NCI-H2227 (cell line): ENCODE data around the gene SDC3.

ENCODE experiments used
- DNase-seq: peaks from one replicate; lab custom pipeline; 2025; ENCODE audit not compliant: unreplicated experiment; lab: John Stamatoyannopoulos, UW

Gene SDC3

DNA sequence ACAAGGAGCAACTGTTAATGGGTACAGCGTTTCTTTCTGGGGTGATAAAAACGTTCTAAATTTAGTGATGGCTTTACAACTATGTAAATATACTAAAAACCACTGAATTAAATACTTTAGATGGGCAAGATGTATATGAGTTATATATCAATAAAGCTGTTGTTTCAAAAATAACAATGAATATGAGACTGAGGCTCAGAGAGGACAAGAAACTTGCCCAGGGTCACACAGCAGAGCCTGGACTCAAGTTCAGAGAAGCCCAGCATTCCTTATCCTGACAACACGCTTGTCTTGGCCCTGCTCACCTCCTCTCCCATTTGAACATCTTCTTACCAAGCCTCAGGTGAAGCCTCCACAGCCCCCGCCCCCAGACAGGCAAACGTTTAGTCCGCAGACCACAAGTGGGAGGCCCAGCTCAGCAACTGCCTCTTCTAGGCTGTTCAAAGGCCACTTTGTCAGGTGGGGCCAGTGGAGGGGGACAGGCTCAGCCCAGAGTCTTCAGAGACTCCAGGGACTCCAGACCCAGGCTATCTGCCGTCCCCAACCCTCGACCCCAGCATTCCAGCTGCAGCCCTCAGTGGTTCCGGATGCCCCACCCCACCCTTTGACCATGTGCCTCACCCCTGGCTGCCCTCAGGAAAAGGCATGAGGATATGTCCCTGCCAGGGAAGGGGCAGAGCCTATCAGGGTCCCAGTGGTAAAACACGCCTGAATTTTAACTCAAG, 17.9 kb downstream of the SDC3 start:
- no peak for DNase-seq

DNA sequence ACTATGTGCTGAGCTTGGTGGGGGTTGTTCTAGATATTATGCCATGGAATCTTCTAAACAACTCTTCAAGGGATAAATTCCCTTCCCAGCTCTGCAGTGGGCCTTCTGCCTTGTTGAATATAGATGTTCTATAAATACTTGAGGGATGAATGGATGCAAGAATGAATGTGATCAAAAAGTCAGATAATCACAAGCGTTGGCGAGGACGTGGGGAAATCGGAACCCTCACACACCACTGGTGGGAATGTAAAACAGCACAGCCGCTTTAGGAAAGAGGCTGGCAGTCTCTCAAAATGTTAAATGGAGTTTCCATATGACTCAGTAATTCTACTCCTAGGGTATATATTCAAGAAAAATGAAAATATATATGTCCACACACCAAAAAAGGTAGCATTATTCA, 19.0 kb downstream of the SDC3 start:
- DNase-seq = no peak

DNA sequence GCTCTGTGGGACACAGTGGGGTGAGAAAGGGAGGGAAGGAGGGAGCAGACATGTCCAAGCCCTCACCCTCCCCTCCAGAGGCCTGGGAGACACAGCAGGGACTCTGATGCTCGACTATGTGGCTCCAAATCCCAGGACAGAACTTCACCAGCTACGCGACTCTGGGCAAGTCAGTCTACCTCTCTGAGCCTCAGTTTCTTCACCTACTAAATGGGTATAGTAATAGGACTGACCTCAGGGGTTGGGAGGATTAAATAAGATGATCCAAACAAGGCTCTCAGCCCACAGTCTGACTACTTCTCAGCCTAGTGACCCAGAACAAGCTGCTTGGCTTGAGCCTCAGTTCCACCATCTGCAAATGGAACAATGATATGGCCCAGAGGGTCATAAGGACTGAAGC, 19.6 kb downstream of the SDC3 start:
- no peak for DNase-seq

DNA sequence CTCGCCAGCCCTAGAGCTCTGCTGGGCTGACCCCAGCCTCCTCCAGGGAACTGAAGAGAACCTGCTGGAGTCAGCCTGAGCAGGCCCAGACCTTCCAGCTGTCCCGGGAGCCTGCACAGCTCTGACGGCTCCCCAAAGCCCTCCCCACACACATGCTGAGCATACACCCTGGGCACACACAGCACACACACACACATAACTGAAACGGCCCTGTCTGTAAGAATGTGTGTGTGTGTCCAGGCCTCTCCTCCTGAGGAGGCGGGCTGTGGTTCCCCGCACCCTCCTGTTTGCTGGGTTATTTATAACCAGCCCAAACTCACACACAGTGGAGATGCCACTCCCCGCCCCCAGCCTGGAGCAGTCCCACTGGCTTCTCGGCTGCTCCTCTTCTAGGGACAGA, 20.2 kb downstream of the SDC3 start:
- DNase-seq = peak; percentile 70

DNA sequence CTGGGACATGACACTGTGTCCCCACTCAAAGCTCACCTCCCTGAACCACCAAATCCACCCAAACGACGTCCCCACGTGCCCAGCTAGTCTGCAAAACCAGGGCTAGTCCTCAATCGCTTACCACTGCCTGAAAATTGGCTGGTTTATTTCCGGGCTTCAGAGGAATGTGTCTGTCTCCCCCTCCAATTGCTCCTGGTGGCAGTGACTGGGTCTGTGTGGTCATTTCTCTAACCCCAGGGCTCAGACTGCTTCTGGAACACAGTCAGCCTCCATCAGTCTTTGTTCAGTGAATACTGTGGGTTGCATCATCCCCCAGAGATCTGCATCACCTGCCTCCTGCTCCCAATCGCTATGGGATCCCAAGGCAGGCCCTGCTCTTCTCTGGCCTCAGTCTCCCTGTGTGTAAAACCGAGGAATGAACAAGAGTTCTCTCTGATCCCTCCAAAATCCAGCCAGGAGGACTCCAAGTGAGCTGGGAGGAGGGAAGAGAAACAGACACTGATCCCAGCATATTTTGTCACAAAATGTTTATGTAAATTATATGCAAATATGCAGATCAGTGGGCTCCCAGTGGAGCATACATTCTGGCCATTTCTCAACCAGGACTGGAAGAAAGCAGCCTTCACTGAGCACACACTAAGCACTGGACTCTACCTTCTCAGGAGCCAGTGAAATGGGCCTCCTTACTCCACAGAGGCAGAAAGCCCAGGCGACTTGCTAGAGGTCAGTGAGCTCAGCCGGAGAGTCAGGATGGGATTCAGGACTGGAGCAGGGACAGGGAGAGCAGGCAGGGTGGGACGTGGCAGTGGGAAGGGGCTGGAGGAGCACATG, 20.9 kb downstream of the SDC3 start:
- no peak for DNase-seq

DNA sequence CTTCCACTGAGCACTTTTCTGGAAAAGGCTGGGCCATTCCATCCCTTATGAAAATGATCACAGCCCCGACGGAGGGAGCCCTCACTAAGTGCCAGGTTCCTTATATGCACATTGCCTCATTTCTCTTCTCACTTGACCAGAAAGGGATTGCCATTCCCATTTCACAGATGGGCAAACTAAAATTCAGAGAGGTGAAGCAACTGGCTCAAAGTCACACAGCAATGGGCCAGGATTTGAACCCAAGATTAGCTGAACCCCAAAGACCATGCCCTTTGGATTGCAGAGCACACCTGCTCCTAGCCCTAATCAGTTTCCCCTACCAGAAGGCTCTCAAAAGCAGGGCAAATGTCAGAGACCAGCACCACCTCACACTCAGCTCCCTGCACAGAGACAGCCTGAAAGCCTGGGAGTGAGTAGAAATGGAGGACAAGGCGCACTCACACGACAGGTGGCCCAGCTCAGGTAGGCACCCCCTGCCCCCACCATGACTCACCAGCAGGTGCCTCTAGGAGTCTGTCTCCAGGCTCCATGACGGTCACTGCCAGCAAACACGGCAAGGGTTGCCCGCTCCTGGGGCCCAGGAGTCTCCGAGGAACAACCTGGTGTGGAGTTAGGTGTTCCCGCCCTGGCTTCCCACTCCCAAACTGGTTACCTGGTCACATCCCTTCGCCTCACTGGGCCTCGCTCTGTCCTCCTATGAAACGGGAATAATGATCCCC, 21.7 kb downstream of the SDC3 start:
- DNase-seq = no peak

DNA sequence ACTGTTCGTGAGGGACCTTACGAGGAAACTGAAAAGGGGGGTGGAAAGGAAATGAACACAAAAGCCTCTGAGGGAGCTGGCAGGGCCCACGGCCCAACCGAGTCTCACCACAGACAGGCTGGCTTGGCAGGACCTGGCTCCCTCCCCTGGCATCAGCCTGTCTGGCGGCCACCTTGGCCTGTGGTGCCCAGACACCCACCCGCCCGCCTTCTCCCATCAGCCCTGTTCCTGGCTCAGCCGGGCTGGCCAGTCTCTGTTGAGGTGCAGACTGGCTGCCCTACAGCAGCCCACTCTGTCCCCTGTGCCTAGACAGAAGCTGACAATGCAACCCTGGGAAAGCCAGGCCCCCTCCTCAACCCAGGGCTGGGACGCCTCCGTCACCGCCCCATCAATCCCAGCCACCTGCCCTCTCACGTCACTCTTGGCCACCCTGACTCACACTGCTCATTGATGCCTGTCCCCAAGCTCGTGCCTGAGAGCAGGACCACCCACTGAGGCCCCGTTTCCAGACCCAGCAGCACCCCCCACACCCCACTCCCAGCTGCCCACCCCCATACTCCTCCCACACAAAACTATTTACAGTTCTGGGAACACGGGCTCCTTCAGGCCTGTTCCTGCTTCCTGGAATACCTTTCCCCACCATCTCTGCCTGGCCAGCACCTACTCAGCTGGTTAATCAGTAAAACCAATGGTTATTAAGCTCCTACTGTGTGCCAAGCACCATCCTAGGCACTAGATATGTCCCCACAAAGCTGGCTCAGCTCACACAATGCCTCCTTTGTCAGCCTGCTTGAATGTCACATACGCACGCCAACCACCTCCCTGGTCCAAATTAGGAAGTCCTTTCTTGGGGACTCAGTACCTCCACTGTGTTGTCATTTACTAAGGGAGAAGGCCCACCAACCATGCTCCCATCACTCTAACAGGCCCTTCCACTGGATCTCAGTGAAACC, 22.7 kb downstream of the SDC3 start:
- DNase-seq = no peak

DNA sequence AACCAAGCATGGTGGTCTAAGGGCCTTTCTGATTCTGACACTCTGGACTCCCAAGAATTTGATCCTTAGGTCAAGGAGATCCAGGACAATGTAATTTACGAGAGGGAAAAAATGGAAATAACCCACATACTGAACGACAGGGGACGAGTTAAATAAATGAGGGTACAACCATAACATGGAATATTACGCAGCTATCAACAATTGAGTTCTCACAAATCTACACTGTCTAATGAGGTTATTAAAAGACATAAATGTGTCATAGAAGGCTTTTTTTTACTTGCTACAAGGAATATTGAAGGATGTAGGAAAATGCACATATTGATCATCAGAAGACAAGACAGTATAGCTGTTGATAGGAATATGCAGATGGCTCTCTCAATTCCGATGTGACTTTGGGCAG, 23.8 kb downstream of the SDC3 start:
- no peak for DNase-seq

DNA sequence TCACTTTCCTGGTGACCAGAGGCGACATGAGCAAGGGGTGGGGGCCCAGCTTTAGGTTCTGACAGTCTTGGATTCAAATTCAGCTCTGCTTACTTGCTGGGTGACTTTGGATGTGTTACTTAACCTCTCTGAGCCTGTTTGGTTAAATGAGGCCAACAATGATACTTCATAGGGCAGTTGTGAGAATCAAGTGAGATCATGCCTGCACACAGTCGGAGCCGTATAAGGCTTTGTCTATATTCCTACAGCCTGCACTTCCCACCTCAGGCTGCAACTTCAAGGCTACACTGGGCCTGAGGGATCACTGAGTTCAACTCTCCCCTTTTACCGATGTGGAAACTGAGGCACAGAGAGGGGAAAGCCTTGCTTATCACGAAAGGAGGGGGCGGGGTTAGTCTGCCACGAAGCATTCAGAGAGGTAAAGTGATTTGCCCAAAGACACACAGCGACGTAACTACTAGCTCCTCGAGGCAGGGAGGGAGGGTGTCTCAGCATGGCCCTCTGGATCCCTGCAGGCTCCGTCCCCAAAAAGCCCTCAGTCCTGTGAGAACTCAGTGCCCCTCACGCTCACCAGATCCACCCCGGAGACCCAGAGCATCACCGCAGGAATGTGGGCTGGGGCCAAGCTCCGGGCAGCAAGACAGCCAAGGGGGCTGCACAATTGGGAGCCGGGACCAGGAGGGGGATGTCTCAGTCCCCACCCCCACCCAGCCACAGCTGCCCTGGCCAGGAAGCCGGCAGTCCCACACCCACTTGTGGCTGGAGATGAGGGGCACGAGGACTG, 25.0 kb downstream of the SDC3 start:
- DNase-seq = no peak

DNA sequence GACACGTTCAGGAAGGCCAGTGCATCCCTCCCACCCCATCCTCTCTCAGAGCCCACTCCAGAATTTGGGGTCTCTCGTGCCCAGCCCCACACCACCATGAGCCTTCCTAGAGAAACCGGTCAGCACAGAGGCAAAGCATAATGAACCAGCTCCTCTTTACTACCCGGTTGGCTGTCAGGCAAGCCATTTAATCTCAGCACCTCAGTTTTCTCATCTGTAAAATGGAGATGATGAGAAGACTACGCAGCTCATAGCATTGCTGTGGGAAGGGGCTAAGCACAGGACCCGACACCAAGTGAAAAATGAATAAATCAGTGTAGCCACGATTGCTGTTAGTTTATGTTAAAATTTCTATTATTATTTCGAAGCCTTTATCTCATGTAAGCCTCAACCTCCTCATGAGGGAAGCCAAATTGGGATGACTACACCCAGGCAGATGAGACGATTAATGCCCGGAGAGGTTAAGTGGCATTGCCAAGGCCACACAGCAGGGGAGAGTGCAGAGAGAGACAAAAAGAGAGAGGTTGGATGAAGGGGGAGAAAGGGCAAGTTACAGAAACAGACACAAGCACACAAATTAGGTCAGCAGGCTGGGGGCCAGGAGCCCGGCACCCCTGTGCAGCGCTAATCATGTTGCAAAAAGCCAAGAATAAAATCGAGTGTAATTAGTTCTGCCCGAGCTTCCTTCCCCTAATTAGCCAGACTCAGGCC, 25.7 kb downstream of the SDC3 start:
- no peak for DNase-seq

DNA sequence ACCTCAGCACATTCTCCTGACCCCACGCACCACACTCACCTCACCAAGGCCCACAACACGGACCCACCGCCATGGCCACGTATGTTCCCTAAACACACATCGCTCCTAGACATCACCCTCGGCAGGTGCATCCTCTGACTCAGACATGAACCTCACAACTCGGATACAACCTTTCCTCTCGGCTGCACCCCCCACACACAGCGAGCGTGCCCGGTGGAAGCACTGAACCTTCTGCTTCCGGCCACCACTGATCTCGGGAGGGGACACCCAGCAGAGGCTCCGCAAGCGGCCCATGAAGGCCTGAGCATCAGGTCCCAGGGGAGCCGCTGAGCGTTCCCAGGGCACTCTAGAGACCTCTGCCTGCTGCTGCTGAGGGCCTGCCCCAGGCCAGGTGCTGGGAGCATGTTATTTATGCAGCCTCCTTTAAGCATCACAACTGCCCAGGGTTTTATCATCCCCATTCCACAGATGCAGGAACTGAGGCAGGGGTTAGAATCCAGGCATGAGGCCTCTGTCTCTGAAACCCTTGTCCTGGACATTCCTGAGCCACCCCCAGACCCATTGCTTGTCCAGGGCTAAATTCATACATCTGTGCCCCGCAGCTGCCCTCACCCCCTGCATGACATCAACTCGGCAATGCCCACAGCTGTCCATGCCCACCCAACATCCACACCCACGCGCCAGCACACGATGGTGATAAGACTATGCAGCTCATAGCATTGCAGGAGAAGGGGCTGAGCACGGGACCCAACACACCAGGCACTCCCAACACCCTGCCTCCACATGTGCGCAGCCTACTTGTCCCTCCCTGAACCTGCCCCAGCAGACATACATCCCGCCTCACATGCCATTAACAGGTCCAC, 27.0 kb downstream of the SDC3 start:
- no peak for DNase-seq

DNA sequence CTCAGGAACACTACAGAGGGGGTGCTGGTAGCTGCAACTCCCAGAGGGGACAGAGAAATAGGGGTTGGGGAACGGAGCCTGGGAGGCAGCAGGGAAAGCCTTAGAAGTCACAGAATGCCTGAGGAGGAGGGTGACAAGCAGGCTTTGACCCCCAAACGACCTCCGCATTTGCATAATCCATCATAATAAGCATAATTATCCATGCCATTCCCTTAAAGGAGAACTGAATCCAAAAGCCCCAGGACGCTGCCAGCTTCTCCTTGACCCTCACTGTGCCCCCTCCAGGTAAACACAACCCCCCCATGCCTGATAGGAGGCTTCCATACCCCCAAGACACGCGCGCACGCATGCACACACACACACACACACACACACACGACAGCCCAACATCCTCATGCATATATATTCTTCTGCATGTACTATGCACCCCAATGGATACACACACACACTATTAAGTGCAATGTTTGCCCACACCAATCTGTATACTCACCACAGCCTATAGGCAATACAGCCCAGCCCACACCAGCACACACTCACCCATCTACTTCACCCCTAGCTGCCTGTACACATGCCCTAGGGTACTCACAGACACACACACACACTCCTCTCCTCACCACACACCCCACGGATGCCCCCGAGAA, 27.8 kb downstream of the SDC3 start:
- peak; percentile 28 for DNase-seq

DNA sequence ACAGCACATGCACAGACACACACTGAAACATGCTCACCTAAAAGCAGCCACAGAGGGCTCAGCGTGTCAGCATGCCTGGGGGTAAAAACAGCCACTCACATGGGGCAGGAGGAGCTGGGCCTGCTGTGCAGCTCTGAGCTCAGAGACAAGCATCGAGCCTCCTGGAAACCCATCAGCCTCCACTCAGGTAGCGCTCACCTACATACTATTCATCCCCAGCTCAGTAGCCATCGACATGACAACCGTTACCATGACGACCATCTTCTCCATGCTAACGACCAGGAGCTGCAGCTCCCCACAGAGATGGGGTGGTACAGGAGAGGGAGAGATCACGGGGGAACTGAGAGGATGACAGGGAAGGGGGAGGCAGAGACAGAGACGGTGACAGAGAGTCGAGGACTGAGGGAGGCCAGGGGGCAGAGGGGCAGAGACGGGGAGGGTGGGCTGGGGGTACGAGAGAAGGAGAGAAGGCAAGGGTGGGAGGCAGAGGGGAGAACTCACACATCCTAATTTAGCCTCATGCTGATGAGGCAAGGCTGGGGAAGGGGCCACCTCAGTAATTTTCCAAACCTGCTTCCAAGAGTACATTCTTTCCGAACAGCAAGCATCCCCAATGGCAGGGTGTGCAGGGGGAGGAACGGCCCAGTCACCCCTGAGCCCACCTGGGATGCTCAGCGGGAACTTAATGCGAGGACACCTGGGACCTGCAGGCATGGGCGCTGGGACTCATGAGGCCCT, 28.4 kb downstream of the SDC3 start:
- peak; percentile 90 for DNase-seq

DNA sequence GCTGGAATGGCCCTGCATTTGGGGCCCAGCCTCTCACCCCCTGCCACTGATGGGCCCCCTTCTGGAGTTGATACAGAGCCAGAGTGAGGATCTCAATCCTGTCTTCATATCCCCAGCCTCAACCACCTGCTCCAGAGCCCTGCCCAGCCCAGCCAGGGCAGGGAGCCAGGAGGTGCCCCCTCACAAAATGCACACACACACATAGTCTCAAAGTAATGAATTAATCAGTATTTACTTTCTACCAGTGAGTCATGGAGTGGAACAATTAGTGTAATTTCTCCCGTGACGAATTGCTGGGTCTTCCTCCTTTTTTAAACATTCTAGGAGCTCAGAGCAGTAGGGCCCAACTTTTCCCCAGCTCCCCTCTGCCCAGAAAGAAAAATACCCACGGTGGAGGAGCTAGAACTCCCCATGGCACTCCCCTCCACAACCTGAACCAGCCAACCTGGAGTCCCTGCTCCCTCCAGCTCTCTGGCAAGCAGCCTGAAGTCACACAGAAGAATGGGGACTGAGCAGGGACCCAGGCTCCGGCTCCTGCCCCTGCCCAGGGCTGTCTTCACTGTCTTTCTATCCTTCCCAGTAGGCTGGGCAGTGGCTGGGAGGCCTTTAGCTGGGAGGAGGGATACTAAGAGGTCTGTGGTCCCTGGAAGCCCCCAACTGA, 29.3 kb downstream of the SDC3 start:
- DNase-seq = no peak

DNA sequence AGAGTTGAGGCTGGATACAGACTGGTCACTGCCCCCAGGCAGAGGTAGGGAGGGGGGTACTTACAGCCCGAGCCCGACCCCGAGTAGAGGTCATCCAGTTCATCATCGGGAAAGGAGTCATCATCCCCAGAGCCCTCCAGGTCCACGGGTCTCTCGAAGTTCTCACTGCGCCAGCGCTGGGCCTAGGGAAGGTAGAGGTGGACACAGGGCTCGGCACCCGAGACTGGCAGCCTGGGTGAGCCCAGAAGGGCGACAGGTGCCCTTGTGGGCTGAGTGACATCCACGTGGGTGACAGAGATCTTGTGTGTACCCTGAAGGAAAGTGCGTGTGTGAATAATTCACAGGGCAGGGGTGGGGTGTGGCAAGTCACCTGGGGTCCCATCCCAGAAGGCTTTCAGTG, 30.0 kb downstream of the SDC3 start:
- DNase-seq = no peak

DNA sequence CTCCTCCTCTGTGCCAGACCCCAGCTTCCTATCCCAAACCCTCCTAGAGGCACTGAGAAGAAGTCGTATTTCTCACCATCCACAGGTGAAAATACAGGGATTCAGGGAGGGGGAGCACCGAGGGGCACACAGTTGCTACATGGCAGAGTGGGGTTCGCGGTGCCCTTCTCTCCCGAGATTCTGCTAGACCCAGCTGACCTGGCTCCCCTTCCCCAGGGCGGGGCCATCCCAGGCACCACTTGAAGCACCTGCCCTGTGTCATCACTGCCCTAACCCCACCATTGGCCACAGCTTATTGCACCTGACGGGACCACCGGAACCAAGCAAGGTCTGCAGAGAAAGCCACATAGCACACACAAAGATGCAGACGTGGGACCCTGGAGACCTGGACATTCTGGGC, 30.5 kb downstream of the SDC3 start:
- DNase-seq = no peak
